ENCODE data around the gene PHYH. TPM values are rescaled to one million over a fixed set of nuclear protein-coding genes. Genes with fewer than 3 reads are reported as not detected.
A peak's percentile ranks its signal among the peaks of the same experiment; 100 is the strongest.

The PHYH gene
- total and polyA plus RNA-seq, 2 donors (not counting 1 experiment from before 2014, with no cell fraction given): 21.8 to 31.5 TPM

GRCh38 chr10:13315361-13315760, 15.5 kb upstream of the PHYH start:
- Histone ChIP-seq H3K27ac (ENCODE audit: insufficient read depth, low read length) (no peak overlapping the region), H3K36me3 (ENCODE audit: control insufficient read depth, insufficient read depth, low read length) (no peaks in the 10 kb centered on the region), H3K4me1 (ENCODE audit: control insufficient read depth, extremely low read depth, insufficient read depth, low read length) (no peaks in the 10 kb centered on the region), H3K27me3 (ENCODE audit: control insufficient read depth, insufficient read depth, low read length) (no peaks in the 10 kb centered on the region), H3K79me2 (ENCODE audit: control insufficient read depth, insufficient read depth, low read length) (no peaks in the 10 kb centered on the region), H3K9ac (ENCODE audit: insufficient read depth, low read length) (no peak overlapping the region), H2AFZ (ENCODE audit: low read length) (no peak overlapping the region), H3K4me3 (replicated peaks in 1 of 4; ENCODE audit: control extremely low read depth in 1 of 4, insufficient read depth in 1 of 4, low read depth in 3 of 4, low read length in 4 of 4) (no peak overlapping the region), H3K4me2 (ENCODE audit: extremely low read depth, insufficient read depth, low read length) (no peak overlapping the region), H3K9me3 (ENCODE audit: control insufficient read depth, insufficient read depth, low read depth, low read length) (no peaks in the 10 kb centered on the region), H4K20me1 (ENCODE audit: control insufficient read depth, extremely low read depth, insufficient read depth, low read length) (no peaks in the 10 kb centered on the region)
- no peak for DNase-seq (ENCODE audit: low read depth in 2 of 2)
- TF ChIP-seq CTCF (conservative IDR thresholded peaks at IDR 0.05 in 1 of 2, IDR thresholded peaks at IDR 0.05 in 1 of 2; ENCODE audit: low read depth in 1 of 2, low read length in 2 of 2) (no peak), EZH2 (IDR thresholded peaks at IDR 0.05; ENCODE audit: low read length, missing control alignments) (no peak)

GRCh38 chr10:13311177-13311575, 11.3 kb upstream of the PHYH start:
- H3K27me3 ChIP-seq (ENCODE audit: control insufficient read depth, insufficient read depth, low read length): no peaks in the 10 kb centered on the region
- no peaks in the 10 kb centered on the region for H3K4me1 ChIP-seq (ENCODE audit: control insufficient read depth, extremely low read depth, insufficient read depth, low read length)
- H3K4me3 ChIP-seq (replicated peaks in 1 of 4; ENCODE audit: control extremely low read depth in 1 of 4, insufficient read depth in 1 of 4, low read depth in 3 of 4, low read length in 4 of 4): no peak overlapping the region
- H3K4me2 ChIP-seq (ENCODE audit: extremely low read depth, insufficient read depth, low read length): no peak overlapping the region
- H3K9me3 ChIP-seq (ENCODE audit: control insufficient read depth, insufficient read depth, low read depth, low read length): no peaks in the 10 kb centered on the region
- DNase-seq (ENCODE audit: low read depth in 2 of 2): peak in 1 of 2 donors; percentile 30
- H3K79me2 ChIP-seq (ENCODE audit: control insufficient read depth, insufficient read depth, low read length): no peaks in the 10 kb centered on the region
- H3K27ac ChIP-seq (ENCODE audit: insufficient read depth, low read length): no peak overlapping the region
- no peaks in the 10 kb centered on the region for H3K36me3 ChIP-seq (ENCODE audit: control insufficient read depth, insufficient read depth, low read length)
- no peak for TF ChIP-seq CTCF (conservative IDR thresholded peaks at IDR 0.05 in 1 of 2, IDR thresholded peaks at IDR 0.05 in 1 of 2; ENCODE audit: low read depth in 1 of 2, low read length in 2 of 2)
- no peak for TF ChIP-seq EZH2 (IDR thresholded peaks at IDR 0.05; ENCODE audit: low read length, missing control alignments)
- H2AFZ ChIP-seq (ENCODE audit: low read length): no peak overlapping the region
- no peak overlapping the region for H3K9ac ChIP-seq (ENCODE audit: insufficient read depth, low read length)
- no peaks in the 10 kb centered on the region for H4K20me1 ChIP-seq (ENCODE audit: control insufficient read depth, extremely low read depth, insufficient read depth, low read length)

GRCh38 chr10:13310518-13311176, 10.8 kb upstream of the PHYH start:
- no peak overlapping the region for H2AFZ ChIP-seq (ENCODE audit: low read length)
- H3K27me3 ChIP-seq (ENCODE audit: control insufficient read depth, insufficient read depth, low read length): no peaks in the 10 kb centered on the region
- no peak for DNase-seq (ENCODE audit: low read depth in 2 of 2)
- H4K20me1 ChIP-seq (ENCODE audit: control insufficient read depth, extremely low read depth, insufficient read depth, low read length): no peaks in the 10 kb centered on the region
- H3K9ac ChIP-seq (ENCODE audit: insufficient read depth, low read length): no peak overlapping the region
- no peak overlapping the region for H3K4me3 ChIP-seq (replicated peaks in 1 of 4; ENCODE audit: control extremely low read depth in 1 of 4, insufficient read depth in 1 of 4, low read depth in 3 of 4, low read length in 4 of 4)
- H3K36me3 ChIP-seq (ENCODE audit: control insufficient read depth, insufficient read depth, low read length): no peaks in the 10 kb centered on the region
- no peaks in the 10 kb centered on the region for H3K79me2 ChIP-seq (ENCODE audit: control insufficient read depth, insufficient read depth, low read length)
- H3K27ac ChIP-seq (ENCODE audit: insufficient read depth, low read length): no peak overlapping the region
- no peak for TF ChIP-seq EZH2 (IDR thresholded peaks at IDR 0.05; ENCODE audit: low read length, missing control alignments)
- no peak for TF ChIP-seq CTCF (conservative IDR thresholded peaks at IDR 0.05 in 1 of 2, IDR thresholded peaks at IDR 0.05 in 1 of 2; ENCODE audit: low read depth in 1 of 2, low read length in 2 of 2)
- H3K4me2 ChIP-seq (ENCODE audit: extremely low read depth, insufficient read depth, low read length): no peak overlapping the region
- H3K9me3 ChIP-seq (ENCODE audit: control insufficient read depth, insufficient read depth, low read depth, low read length): no peaks in the 10 kb centered on the region
- no peaks in the 10 kb centered on the region for H3K4me1 ChIP-seq (ENCODE audit: control insufficient read depth, extremely low read depth, insufficient read depth, low read length)
